Tongue (tissue), 2 donors: Measurements from ENCODE around the gene LIM2. TPM values are rescaled to one million over a fixed set of nuclear protein-coding genes. Genes with fewer than 3 reads are reported as not detected.

Source experiments
- DNase-seq: peaks from one replicate; pipeline ENCODE4 v3.0.0-alpha.2; 2015
- total RNA-seq: library from RNA; depleted of rRNA; stranded (reverse); fragments of >200 nt; gene quantifications from one replicate; pipeline ENCODE4 v1.2.3, GENCODE V29; 2014

The LIM2 gene
- total RNA-seq, 1 donor from 2014 or later = not detected

- DNase-seq = peak; percentile 41
Measured at GRCh38 chr19:51365211-51365964, 22.4 kb downstream of the LIM2 start.

- no peak for DNase-seq
Measured at GRCh38 chr19:51364200-51365106, 23.3 kb downstream of the LIM2 start.

GRCh38 chr19:51361239-51361638 lies 26.5 kb downstream of the LIM2 start:
- no peak for DNase-seq

- DNase-seq = peak; percentile 66
Measured at GRCh38 chr19:51359294-51359693, 28.5 kb downstream of the LIM2 start.

GRCh38 chr19:51357952-51358351 lies 29.8 kb downstream of the LIM2 start:
- DNase-seq = no peak

GRCh38 chr19:51356159-51356801 lies 31.5 kb downstream of the LIM2 start:
- no peak for DNase-seq

- DNase-seq = peak; percentile 79
Measured at GRCh38 chr19:51354742-51355148, 33.0 kb downstream of the LIM2 start.

GRCh38 chr19:51354103-51354741 lies 33.6 kb downstream of the LIM2 start:
- DNase-seq = no peak

- DNase-seq = no peak
Measured at GRCh38 chr19:51352783-51353360, 34.9 kb downstream of the LIM2 start.

- no peak for DNase-seq
Measured at GRCh38 chr19:51351266-51351990, 36.3 kb downstream of the LIM2 start.

GRCh38 chr19:51347209-51347928 lies 40.4 kb downstream of the LIM2 start:
- DNase-seq = no peak

GRCh38 chr19:51346742-51347141 lies 41.0 kb downstream of the LIM2 start:
- DNase-seq = no peak

- DNase-seq = no peak
Measured at GRCh38 chr19:51345076-51345620, 42.6 kb downstream of the LIM2 start.

GRCh38 chr19:51342631-51343569 lies 44.9 kb downstream of the LIM2 start:
- no peak for DNase-seq

GRCh38 chr19:51341976-51342580 lies 45.7 kb downstream of the LIM2 start, which contains the start of gene VSIG10L:
Gene VSIG10L (minus strand): TSS chr19:51342139. CDS start chr19:51342124, 15 bp downstream.
- no peak for DNase-seq

- no peak for DNase-seq
Measured at GRCh38 chr19:51341066-51341465, 46.7 kb downstream of the LIM2 start.

GRCh38 chr19:51339687-51340656 lies 47.8 kb downstream of the LIM2 start:
- DNase-seq = peak; percentile 95
